H4 (cell line): ENCODE measurements around the gene PPY. TPM values are rescaled to one million over a fixed set of nuclear protein-coding genes. Genes with fewer than 3 reads are reported as not detected.
"Not testable (repeated sequence)": the region's sequence is repeated elsewhere in the genome, so short reads cannot be mapped to it uniquely, and the experiment has no call there.

Source experiments
- DNase-seq: peaks from one replicate; pipeline ENCODE4 v3.0.0-alpha.2; 2015; ENCODE audit warnings: low spot score
- total RNA-seq: library from RNA; depleted of rRNA; stranded (reverse); fragments of >200 nt; shearing (Covaris generic); gene quantifications from 2 replicates; pipeline ENCODE4 v1.2.3, GENCODE V29; 2014; rRNA removed

The PPY gene
- total RNA-seq: not detected in 2 replicates

- no peak for DNase-seq
Measured at GRCh38 chr17:43942051-43942685, at the start of gene PPY. Gene PPY, minus strand, starts transcription at chr17:43942476. Its CDS starts 822 bp downstream, at chr17:43941654.

GRCh38 chr17:43988301-43988700 lies 46.0 kb upstream of the PPY start:
- DNase-seq: no peak

- DNase-seq: no peak
Measured at GRCh38 chr17:43987131-43988021, 45.1 kb upstream of the PPY start.

- DNase-seq: no peak
Measured at GRCh38 chr17:43986225-43986981, 44.1 kb upstream of the PPY start.

GRCh38 chr17:43984521-43984920 lies 42.2 kb upstream of the PPY start:
- no peak for DNase-seq

- DNase-seq: no peak
Measured at GRCh38 chr17:43983515-43984411, 41.5 kb upstream of the PPY start.

GRCh38 chr17:43983196-43983514 lies 40.9 kb upstream of the PPY start:
- no peak for DNase-seq

- no peak for DNase-seq
Measured at GRCh38 chr17:43982171-43982570, 39.9 kb upstream of the PPY start.

GRCh38 chr17:43979671-43980070 lies 37.4 kb upstream of the PPY start:
- no peak for DNase-seq

GRCh38 chr17:43979011-43979410 lies 36.7 kb upstream of the PPY start:
- DNase-seq: no peak

GRCh38 chr17:43978078-43978477 lies 35.8 kb upstream of the PPY start:
- DNase-seq: no peak

GRCh38 chr17:43976963-43977837 lies 34.9 kb upstream of the PPY start:
- no peak for DNase-seq

GRCh38 chr17:43975898-43976297 lies 33.6 kb upstream of the PPY start:
- no peak for DNase-seq

- DNase-seq: no peak
Measured at GRCh38 chr17:43974382-43975266, 32.3 kb upstream of the PPY start.

GRCh38 chr17:43972444-43973212 lies 30.4 kb upstream of the PPY start:
- DNase-seq: not testable (repeated sequence)

GRCh38 chr17:43971436-43971835 lies 29.2 kb upstream of the PPY start:
- not testable (repeated sequence) for DNase-seq

- DNase-seq: no peak
Measured at GRCh38 chr17:43970366-43970765, 28.1 kb upstream of the PPY start.

GRCh38 chr17:43967251-43967875 lies 25.1 kb upstream of the PPY start:
- DNase-seq: no peak
